ENCODE data around the gene RUFY3. TPM values are rescaled to one million over a fixed set of nuclear protein-coding genes. Genes with fewer than 3 reads are reported as not detected.
A peak's percentile ranks its signal among the peaks of the same experiment; 100 is the strongest.

RUFY3 gene
- 10 to 100 TPM; 31.9 to 54.2 (median 46.0) TPM for total RNA-seq
- long read RNA-seq, donor 1, full-length matches to known transcripts, result 10 of 38 reads
- long read RNA-seq, donor 1, partial matches to known transcripts, result 4 of 38 reads
- long read RNA-seq, donor 1, other reads (novel, unspliced or antisense), result 24 of 38 reads
- long read RNA-seq, donor 2, partial matches to known transcripts, result 0 of 2 reads
- long read RNA-seq, donor 2, other reads (novel, unspliced or antisense), result 2 of 2 reads

- DNase-seq, result no peak
- H3K4me1 ChIP-seq (ENCODE audit: low read depth), result no peaks in the 10 kb centered on the region
- no peaks in the 10 kb centered on the region for H3K9me3 ChIP-seq
- no peak within 1 kb of the TSS for H3K4me3 ChIP-seq
- ATAC-seq, result peak; percentile 65
- no peaks in the 10 kb centered on the region for H3K36me3 ChIP-seq (ENCODE audit: low read depth)
- TF ChIP-seq CTCF (IDR thresholded peaks at IDR 0.05), result no peak
- intact Hi-C loops (cut with DNase I, micrococcal nuclease), result no loop called here
Observed at GRCh38 chr4:70721747-70722146, at the start of gene RUFY3. TSS of gene RUFY3 (plus strand) at chr4:70721964. CDS start at chr4:70722574, 610 bp downstream.

- Histone ChIP-seq H3K4me1 (ENCODE audit: low read depth) (no peaks in the 10 kb centered on the region), H3K4me3 (no peak overlapping the region), H3K36me3 (ENCODE audit: low read depth) (no peaks in the 10 kb centered on the region), H3K9me3 (no peaks in the 10 kb centered on the region)
- DNase-seq (no peak), ATAC-seq (no peak)
- intact Hi-C loops (cut with DNase I, micrococcal nuclease), result no loop called here
- no peak for TF ChIP-seq CTCF (IDR thresholded peaks at IDR 0.05)
Observed at GRCh38 chr4:70674191-70674590, 47.6 kb upstream of the RUFY3 start.

GRCh38 chr4:70674731-70675130 is 47.0 kb upstream of the RUFY3 start:
- intact Hi-C loops (cut with DNase I, micrococcal nuclease), result no loop called here
- TF ChIP-seq CTCF (IDR thresholded peaks at IDR 0.05), result no peak
- no peak for ATAC-seq
- Histone ChIP-seq H3K36me3 (ENCODE audit: low read depth) (no peaks in the 10 kb centered on the region), H3K9me3 (no peaks in the 10 kb centered on the region), H3K4me3 (no peak overlapping the region), H3K4me1 (ENCODE audit: low read depth) (no peaks in the 10 kb centered on the region)
- DNase-seq, result no peak

GRCh38 chr4:70676554-70677090 is 45.1 kb upstream of the RUFY3 start:
- Histone ChIP-seq H3K36me3 (ENCODE audit: low read depth) (no peaks in the 10 kb centered on the region), H3K9me3 (no peaks in the 10 kb centered on the region), H3K4me3 (no peak overlapping the region), H3K4me1 (ENCODE audit: low read depth) (no peaks in the 10 kb centered on the region)
- no peak for ATAC-seq
- no peak for TF ChIP-seq CTCF (IDR thresholded peaks at IDR 0.05)
- intact Hi-C loops (cut with DNase I, micrococcal nuclease), result no loop called here
- no peak for DNase-seq

- no peaks in the 10 kb centered on the region for H3K36me3 ChIP-seq (ENCODE audit: low read depth)
- ATAC-seq (no peak), DNase-seq (no peak)
- no peaks in the 10 kb centered on the region for H3K4me1 ChIP-seq (ENCODE audit: low read depth)
- H3K4me3 ChIP-seq, result no peak overlapping the region
- no peak for TF ChIP-seq CTCF (IDR thresholded peaks at IDR 0.05)
- no peaks in the 10 kb centered on the region for H3K9me3 ChIP-seq
- intact Hi-C loops (cut with DNase I, micrococcal nuclease), result no loop called here
Observed at GRCh38 chr4:70678383-70678999, 43.3 kb upstream of the RUFY3 start.

Data from mucosa of descending colon (tissue), 3 donors.